ENCODE data around the gene TEX52. TPM values are rescaled to one million over a fixed set of nuclear protein-coding genes. Genes with fewer than 3 reads are reported as not detected.

The TEX52 gene
- total and polyA plus RNA-seq, 10 of the 15 experiments (the other 5 are each of a cell fraction or from before 2014, with no cell fraction given) = 0.23 TPM; not detected in 9

DNA sequence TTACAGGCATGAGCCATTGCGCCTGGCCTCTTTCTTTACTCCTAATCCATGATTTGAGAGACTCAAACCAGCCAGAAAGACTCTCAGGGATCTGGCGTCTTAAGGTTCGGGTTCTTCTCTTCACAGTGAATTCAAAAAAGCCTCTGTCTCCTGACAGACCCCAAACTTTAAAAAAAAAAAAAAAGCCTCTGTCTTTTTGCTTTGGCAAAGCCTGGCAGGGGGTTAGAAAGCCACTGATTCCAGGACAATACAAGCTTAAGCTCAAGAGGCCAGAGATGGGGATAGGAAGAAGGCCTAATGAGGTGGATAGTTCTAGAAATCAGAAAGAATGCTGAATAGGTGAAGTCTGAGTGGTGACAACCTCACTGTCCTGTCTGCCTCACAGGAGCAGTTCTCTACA is 30.8 kb downstream of the TEX52 start (continued):
- TF ChIP-seq KLF5 (IDR thresholded peaks at IDR 0.05; ENCODE audit: partially characterized antibody) (no peak), MYC (IDR thresholded peaks at IDR 0.05; ENCODE audit: insufficient read depth, insufficient read length, insufficient replicate concordance, low read length, severe bottlenecking) (no peak), CBX5 (IDR thresholded peaks at IDR 0.05; ENCODE audit: low read depth) (no peak), PAX8 (IDR thresholded peaks at IDR 0.05) (no peak)
- TF ChIP-seq, protein P1, sequence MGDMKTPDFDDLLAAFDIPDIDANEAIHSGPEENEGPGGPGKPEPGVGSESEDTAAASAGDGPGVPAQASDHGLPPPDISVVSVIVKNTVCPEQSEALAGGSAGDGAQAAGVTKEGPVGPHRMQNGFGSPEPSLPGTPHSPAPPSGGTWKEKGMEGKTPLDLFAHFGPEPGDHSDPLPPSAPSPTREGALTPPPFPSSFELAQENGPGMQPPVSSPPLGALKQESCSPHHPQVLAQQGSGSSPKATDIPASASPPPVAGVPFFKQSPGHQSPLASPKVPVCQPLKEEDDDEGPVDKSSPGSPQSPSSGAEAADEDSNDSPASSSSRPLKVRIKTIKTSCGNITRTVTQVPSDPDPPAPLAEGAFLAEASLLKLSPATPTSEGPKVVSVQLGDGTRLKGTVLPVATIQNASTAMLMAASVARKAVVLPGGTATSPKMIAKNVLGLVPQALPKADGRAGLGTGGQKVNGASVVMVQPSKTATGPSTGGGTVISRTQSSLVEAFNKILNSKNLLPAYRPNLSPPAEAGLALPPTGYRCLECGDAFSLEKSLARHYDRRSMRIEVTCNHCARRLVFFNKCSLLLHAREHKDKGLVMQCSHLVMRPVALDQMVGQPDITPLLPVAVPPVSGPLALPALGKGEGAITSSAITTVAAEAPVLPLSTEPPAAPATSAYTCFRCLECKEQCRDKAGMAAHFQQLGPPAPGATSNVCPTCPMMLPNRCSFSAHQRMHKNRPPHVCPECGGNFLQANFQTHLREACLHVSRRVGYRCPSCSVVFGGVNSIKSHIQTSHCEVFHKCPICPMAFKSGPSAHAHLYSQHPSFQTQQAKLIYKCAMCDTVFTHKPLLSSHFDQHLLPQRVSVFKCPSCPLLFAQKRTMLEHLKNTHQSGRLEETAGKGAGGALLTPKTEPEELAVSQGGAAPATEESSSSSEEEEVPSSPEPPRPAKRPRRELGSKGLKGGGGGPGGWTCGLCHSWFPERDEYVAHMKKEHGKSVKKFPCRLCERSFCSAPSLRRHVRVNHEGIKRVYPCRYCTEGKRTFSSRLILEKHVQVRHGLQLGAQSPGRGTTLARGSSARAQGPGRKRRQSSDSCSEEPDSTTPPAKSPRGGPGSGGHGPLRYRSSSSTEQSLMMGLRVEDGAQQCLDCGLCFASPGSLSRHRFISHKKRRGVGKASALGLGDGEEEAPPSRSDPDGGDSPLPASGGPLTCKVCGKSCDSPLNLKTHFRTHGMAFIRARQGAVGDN (IDR thresholded peaks at IDR 0.05) = no peak
- TF ChIP-seq, protein P2, sequence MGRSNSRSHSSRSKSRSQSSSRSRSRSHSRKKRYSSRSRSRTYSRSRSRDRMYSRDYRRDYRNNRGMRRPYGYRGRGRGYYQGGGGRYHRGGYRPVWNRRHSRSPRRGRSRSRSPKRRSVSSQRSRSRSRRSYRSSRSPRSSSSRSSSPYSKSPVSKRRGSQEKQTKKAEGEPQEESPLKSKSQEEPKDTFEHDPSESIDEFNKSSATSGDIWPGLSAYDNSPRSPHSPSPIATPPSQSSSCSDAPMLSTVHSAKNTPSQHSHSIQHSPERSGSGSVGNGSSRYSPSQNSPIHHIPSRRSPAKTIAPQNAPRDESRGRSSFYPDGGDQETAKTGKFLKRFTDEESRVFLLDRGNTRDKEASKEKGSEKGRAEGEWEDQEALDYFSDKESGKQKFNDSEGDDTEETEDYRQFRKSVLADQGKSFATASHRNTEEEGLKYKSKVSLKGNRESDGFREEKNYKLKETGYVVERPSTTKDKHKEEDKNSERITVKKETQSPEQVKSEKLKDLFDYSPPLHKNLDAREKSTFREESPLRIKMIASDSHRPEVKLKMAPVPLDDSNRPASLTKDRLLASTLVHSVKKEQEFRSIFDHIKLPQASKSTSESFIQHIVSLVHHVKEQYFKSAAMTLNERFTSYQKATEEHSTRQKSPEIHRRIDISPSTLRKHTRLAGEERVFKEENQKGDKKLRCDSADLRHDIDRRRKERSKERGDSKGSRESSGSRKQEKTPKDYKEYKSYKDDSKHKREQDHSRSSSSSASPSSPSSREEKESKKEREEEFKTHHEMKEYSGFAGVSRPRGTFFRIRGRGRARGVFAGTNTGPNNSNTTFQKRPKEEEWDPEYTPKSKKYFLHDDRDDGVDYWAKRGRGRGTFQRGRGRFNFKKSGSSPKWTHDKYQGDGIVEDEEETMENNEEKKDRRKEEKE (IDR thresholded peaks at IDR 0.05) = no peak
- TF ChIP-seq, protein P3, sequence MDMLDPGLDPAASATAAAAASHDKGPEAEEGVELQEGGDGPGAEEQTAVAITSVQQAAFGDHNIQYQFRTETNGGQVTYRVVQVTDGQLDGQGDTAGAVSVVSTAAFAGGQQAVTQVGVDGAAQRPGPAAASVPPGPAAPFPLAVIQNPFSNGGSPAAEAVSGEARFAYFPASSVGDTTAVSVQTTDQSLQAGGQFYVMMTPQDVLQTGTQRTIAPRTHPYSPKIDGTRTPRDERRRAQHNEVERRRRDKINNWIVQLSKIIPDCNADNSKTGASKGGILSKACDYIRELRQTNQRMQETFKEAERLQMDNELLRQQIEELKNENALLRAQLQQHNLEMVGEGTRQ (IDR thresholded peaks at IDR 0.05; ENCODE audit: borderline replicate concordance, low read depth, low read length) = no peak
